GM23338 (cell line): ENCODE data around the gene KIF5A. TPM values are rescaled to one million over a fixed set of nuclear protein-coding genes. Genes with fewer than 3 reads are reported as not detected.

Experiments used
- ATAC-seq: fragments of 200-7000 bp; cut with Tn5 transposase; 3 replicates; pipeline ENCODE4 v1.9.1; 2020
- DNase-seq: peaks from one replicate; pipeline ENCODE4 v3.0.0-alpha.2; 2015; ENCODE audit warnings: low spot score
- H2AFZ ChIP-seq: fragments of 200-600 bp; sonication (generic); 2 replicates; pipeline ENCODE4 v1.8.0; 2016; ENCODE audit warnings: antibody characterized with exemption, mild to moderate bottlenecking, moderate library complexity
- H3F3A ChIP-seq: fragments of 200-600 bp; sonication (generic); replicated peaks from 2 replicates; pipeline ENCODE4 v1.8.0; 2017; ENCODE audit warnings: antibody characterized with exemption, mixed run types, low read depth
- H3K27ac ChIP-seq: fragments of 200-600 bp; sonication (generic); 2 replicates; pipeline ENCODE4 v1.6.1; 2016; ENCODE audit warnings: low read depth
- H3K27me3 ChIP-seq: fragments of 200-600 bp; sonication (generic); 2 replicates; pipeline ENCODE4 v1.8.0; 2016; ENCODE audit warnings: mild to moderate bottlenecking, mixed run types, moderate library complexity; ENCODE audit not compliant: insufficient read depth
- H3K36me3 ChIP-seq: fragments of 200-600 bp; sonication (generic); 2 replicates; pipeline ENCODE4 v1.8.0; 2016; ENCODE audit warnings: mild to moderate bottlenecking; ENCODE audit not compliant: insufficient read depth
- H3K4me1 ChIP-seq: fragments of 200-600 bp; sonication (generic); 2 replicates; pipeline ENCODE4 v1.8.0; 2016; ENCODE audit warnings: mild to moderate bottlenecking, moderate library complexity; ENCODE audit not compliant: insufficient read depth
- H3K4me2 ChIP-seq: fragments of 200-600 bp; sonication (generic); 2 replicates; pipeline ENCODE4 v1.7.1; 2017; ENCODE audit warnings: mixed run types
- H3K4me3 ChIP-seq: fragments of 200-600 bp; sonication (generic); 2 replicates; pipeline ENCODE4 v1.6.1; 2016; ENCODE audit warnings: mixed run types
- H3K79me2 ChIP-seq: fragments of 200-600 bp; sonication (generic); replicated peaks from 2 replicates; pipeline ENCODE4 v1.8.0; 2017; ENCODE audit warnings: mild to moderate bottlenecking; ENCODE audit not compliant: insufficient read depth
- H3K9me2 ChIP-seq: fragments of 200-600 bp; sonication (generic); 2 replicates; pipeline ENCODE4 v1.8.0; 2017; ENCODE audit not compliant: insufficient read depth
- H4K20me1 ChIP-seq: fragments of 200-600 bp; sonication (generic); replicated peaks from 2 replicates; pipeline ENCODE4 v1.8.0; 2017; ENCODE audit warnings: mild to moderate bottlenecking; ENCODE audit not compliant: insufficient read depth
- H3K27ac Mint-ChIP-seq: 2 replicates; pipeline ENCODE4 v1.8.0; 2020; ENCODE audit warnings: inconsistent platforms, mild to moderate bottlenecking, moderate library complexity, mixed read lengths
- H3K27me3 Mint-ChIP-seq: 3 replicates; pipeline ENCODE4 v1.8.0; 2022; ENCODE audit warnings: low read depth, mild to moderate bottlenecking, moderate library complexity, mixed read lengths, inconsistent platforms; ENCODE audit not compliant: insufficient read depth, poor library complexity
- H3K36me3 Mint-ChIP-seq: 3 replicates; pipeline ENCODE4 v1.8.0; 2021; ENCODE audit warnings: low read depth, mild to moderate bottlenecking, inconsistent platforms, moderate library complexity, mixed read lengths
- H3K4me1 Mint-ChIP-seq: 3 replicates; pipeline ENCODE4 v1.8.0; 2020; ENCODE audit warnings: mild to moderate bottlenecking, inconsistent platforms, mixed read lengths
- H3K4me3 Mint-ChIP-seq: 3 replicates; pipeline ENCODE4 v1.8.0; 2021; ENCODE audit warnings: moderate library complexity, mild to moderate bottlenecking, inconsistent platforms, mixed read lengths
- H3K9me3 Mint-ChIP-seq: 3 replicates; pipeline ENCODE4 v1.8.0; 2020; ENCODE audit warnings: moderate library complexity, mild to moderate bottlenecking, inconsistent platforms, mixed read lengths
- EZH2 ChIP-seq: fragments of 200-600 bp; sonication (generic); IDR thresholded peaks from one replicate; pipeline ENCODE4 v1.8.0; 2017; ENCODE audit warnings: antibody characterized with exemption, mild to moderate bottlenecking, low read depth; ENCODE audit not compliant: unreplicated experiment
- JUNB ChIP-seq: IDR thresholded peaks from one replicate; pipeline ENCODE4 v1.6.1; 2016; ENCODE audit warnings: antibody characterized with exemption; ENCODE audit not compliant: unreplicated experiment
- NANOG ChIP-seq: IDR thresholded peaks from 2 replicates; pipeline ENCODE4 v1.6.1; 2016; ENCODE audit warnings: antibody characterized with exemption, borderline replicate concordance
- STAT1 ChIP-seq: IDR thresholded peaks from one replicate; pipeline ENCODE4 v1.6.1; 2016; ENCODE audit warnings: antibody characterized with exemption; ENCODE audit not compliant: unreplicated experiment
- ZNF114 ChIP-seq: fragments of 250-450 bp; sonication (Bioruptor Pico); IDR thresholded peaks from 2 replicates; pipeline ENCODE4 v1.5.0; 2020; ENCODE audit warnings: mild to moderate bottlenecking, moderate library complexity
- ZNF331 ChIP-seq: fragments of 250-450 bp; sonication (Bioruptor Pico); IDR thresholded peaks from 2 replicates; pipeline ENCODE4 v1.5.0; 2020; ENCODE audit warnings: low read depth, mild to moderate bottlenecking, moderate library complexity
- polyA plus RNA-seq: library from polyadenylated mRNA; unstranded; fragments of >200 nt; fragmentation: Nextera tagmentation; extraction: Ambion mirVana; gene quantifications from 2 replicates; pipeline ENCODE4 v1.2.1, GENCODE V29; 2016
- total RNA-seq: library from RNA; depleted of rRNA; stranded (reverse); fragments of >200 nt; shearing (Covaris generic); gene quantifications from 2 replicates; pipeline ENCODE4 v1.2.3, GENCODE V29; 2014
- TF ChIP-seq, protein P1 (sequence below): IDR thresholded peaks from 2 replicates; pipeline ENCODE4 v1.6.1; 2016; ENCODE audit warnings: antibody characterized with exemption
- TF ChIP-seq, protein P2 (sequence below): IDR thresholded peaks from one replicate; pipeline ENCODE4 v1.6.1; 2018; ENCODE audit warnings: antibody characterized with exemption; ENCODE audit not compliant: unreplicated experiment
- TF ChIP-seq, protein P3 (sequence below), 2 experiments: fragments of 200-600 bp in 1 of 2; sonication (generic) in 1 of 2; conservative IDR thresholded peaks; 2 replicates each; pipeline versions ENCODE4 v1.5.1 to v1.6.1; 2016 to 2017; ENCODE audit warnings: antibody characterized with exemption in 2 of 2, low read depth in 2 of 2, mild to moderate bottlenecking in 2 of 2, moderate library complexity in 1 of 2
- TF ChIP-seq, protein P4 (sequence below): fragments of 250-450 bp; sonication (Bioruptor Pico); IDR thresholded peaks from 2 replicates; pipeline ENCODE4 v1.5.0; 2020; ENCODE audit warnings: mild to moderate bottlenecking, moderate library complexity

Gene KIF5A
- total and polyA plus RNA-seq, 2 experiments from 2014 or later, result 11.1 to 21.3 TPM

- TF ChIP-seq, protein P1, sequence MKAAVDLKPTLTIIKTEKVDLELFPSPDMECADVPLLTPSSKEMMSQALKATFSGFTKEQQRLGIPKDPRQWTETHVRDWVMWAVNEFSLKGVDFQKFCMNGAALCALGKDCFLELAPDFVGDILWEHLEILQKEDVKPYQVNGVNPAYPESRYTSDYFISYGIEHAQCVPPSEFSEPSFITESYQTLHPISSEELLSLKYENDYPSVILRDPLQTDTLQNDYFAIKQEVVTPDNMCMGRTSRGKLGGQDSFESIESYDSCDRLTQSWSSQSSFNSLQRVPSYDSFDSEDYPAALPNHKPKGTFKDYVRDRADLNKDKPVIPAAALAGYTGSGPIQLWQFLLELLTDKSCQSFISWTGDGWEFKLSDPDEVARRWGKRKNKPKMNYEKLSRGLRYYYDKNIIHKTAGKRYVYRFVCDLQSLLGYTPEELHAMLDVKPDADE, result no peak
- no peak for TF ChIP-seq ZNF114 (CRISPR knock-in tag)
Observed at GRCh38 chr12:57530396-57531142, 19.3 kb upstream of the KIF5A start (continued).

- no peak overlapping the region for H3K27ac Mint-ChIP-seq
- Histone ChIP-seq H3K27ac (no peak overlapping the region), H3K79me2 (no peaks in the 10 kb centered on the region), H4K20me1 (peaks cover 5% of the 10 kb centered on the region), H3K4me1 (no peaks in the 10 kb centered on the region), H3K9me2 (no peaks in the 10 kb centered on the region), H3K4me2 (no peak overlapping the region), H3K36me3 (peaks cover 20% of the 10 kb centered on the region), H3F3A (0 out of 2 replicates have a peak, but pooled peaks cover 12% of the 10 kb centered on the region), H2AFZ (no peak overlapping the region), H3K27me3 (no peaks in the 10 kb centered on the region), H3K4me3 (no peak overlapping the region)
- DNase-seq, result no peak
- peaks cover 20% of the 10 kb centered on the region for H3K4me1 Mint-ChIP-seq
- H3K27me3 Mint-ChIP-seq, result peaks cover 8% of the 10 kb centered on the region
- ATAC-seq, result no peak
- no peak overlapping the region for H3K4me3 Mint-ChIP-seq
- H3K36me3 Mint-ChIP-seq, result peaks cover 70% of the 10 kb centered on the region
- H3K9me3 Mint-ChIP-seq, result no peaks in the 10 kb centered on the region
- TF ChIP-seq STAT1, result no peak
- TF ChIP-seq, protein P2, sequence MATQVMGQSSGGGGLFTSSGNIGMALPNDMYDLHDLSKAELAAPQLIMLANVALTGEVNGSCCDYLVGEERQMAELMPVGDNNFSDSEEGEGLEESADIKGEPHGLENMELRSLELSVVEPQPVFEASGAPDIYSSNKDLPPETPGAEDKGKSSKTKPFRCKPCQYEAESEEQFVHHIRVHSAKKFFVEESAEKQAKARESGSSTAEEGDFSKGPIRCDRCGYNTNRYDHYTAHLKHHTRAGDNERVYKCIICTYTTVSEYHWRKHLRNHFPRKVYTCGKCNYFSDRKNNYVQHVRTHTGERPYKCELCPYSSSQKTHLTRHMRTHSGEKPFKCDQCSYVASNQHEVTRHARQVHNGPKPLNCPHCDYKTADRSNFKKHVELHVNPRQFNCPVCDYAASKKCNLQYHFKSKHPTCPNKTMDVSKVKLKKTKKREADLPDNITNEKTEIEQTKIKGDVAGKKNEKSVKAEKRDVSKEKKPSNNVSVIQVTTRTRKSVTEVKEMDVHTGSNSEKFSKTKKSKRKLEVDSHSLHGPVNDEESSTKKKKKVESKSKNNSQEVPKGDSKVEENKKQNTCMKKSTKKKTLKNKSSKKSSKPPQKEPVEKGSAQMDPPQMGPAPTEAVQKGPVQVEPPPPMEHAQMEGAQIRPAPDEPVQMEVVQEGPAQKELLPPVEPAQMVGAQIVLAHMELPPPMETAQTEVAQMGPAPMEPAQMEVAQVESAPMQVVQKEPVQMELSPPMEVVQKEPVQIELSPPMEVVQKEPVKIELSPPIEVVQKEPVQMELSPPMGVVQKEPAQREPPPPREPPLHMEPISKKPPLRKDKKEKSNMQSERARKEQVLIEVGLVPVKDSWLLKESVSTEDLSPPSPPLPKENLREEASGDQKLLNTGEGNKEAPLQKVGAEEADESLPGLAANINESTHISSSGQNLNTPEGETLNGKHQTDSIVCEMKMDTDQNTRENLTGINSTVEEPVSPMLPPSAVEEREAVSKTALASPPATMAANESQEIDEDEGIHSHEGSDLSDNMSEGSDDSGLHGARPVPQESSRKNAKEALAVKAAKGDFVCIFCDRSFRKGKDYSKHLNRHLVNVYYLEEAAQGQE, result no peak
- no peak for TF ChIP-seq ZNF331 (CRISPR knock-in tag)
- TF ChIP-seq ZNF114 (CRISPR knock-in tag), result no peak
- TF ChIP-seq NANOG, result no peak
- TF ChIP-seq JUNB, result no peak
- TF ChIP-seq, protein P3, sequence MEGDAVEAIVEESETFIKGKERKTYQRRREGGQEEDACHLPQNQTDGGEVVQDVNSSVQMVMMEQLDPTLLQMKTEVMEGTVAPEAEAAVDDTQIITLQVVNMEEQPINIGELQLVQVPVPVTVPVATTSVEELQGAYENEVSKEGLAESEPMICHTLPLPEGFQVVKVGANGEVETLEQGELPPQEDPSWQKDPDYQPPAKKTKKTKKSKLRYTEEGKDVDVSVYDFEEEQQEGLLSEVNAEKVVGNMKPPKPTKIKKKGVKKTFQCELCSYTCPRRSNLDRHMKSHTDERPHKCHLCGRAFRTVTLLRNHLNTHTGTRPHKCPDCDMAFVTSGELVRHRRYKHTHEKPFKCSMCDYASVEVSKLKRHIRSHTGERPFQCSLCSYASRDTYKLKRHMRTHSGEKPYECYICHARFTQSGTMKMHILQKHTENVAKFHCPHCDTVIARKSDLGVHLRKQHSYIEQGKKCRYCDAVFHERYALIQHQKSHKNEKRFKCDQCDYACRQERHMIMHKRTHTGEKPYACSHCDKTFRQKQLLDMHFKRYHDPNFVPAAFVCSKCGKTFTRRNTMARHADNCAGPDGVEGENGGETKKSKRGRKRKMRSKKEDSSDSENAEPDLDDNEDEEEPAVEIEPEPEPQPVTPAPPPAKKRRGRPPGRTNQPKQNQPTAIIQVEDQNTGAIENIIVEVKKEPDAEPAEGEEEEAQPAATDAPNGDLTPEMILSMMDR (conservative IDR thresholded peaks at IDR 0.05; ENCODE audit: low read depth in 2 of 2), result no peak
- TF ChIP-seq, protein P1, result no peak
- TF ChIP-seq, protein P4, sequence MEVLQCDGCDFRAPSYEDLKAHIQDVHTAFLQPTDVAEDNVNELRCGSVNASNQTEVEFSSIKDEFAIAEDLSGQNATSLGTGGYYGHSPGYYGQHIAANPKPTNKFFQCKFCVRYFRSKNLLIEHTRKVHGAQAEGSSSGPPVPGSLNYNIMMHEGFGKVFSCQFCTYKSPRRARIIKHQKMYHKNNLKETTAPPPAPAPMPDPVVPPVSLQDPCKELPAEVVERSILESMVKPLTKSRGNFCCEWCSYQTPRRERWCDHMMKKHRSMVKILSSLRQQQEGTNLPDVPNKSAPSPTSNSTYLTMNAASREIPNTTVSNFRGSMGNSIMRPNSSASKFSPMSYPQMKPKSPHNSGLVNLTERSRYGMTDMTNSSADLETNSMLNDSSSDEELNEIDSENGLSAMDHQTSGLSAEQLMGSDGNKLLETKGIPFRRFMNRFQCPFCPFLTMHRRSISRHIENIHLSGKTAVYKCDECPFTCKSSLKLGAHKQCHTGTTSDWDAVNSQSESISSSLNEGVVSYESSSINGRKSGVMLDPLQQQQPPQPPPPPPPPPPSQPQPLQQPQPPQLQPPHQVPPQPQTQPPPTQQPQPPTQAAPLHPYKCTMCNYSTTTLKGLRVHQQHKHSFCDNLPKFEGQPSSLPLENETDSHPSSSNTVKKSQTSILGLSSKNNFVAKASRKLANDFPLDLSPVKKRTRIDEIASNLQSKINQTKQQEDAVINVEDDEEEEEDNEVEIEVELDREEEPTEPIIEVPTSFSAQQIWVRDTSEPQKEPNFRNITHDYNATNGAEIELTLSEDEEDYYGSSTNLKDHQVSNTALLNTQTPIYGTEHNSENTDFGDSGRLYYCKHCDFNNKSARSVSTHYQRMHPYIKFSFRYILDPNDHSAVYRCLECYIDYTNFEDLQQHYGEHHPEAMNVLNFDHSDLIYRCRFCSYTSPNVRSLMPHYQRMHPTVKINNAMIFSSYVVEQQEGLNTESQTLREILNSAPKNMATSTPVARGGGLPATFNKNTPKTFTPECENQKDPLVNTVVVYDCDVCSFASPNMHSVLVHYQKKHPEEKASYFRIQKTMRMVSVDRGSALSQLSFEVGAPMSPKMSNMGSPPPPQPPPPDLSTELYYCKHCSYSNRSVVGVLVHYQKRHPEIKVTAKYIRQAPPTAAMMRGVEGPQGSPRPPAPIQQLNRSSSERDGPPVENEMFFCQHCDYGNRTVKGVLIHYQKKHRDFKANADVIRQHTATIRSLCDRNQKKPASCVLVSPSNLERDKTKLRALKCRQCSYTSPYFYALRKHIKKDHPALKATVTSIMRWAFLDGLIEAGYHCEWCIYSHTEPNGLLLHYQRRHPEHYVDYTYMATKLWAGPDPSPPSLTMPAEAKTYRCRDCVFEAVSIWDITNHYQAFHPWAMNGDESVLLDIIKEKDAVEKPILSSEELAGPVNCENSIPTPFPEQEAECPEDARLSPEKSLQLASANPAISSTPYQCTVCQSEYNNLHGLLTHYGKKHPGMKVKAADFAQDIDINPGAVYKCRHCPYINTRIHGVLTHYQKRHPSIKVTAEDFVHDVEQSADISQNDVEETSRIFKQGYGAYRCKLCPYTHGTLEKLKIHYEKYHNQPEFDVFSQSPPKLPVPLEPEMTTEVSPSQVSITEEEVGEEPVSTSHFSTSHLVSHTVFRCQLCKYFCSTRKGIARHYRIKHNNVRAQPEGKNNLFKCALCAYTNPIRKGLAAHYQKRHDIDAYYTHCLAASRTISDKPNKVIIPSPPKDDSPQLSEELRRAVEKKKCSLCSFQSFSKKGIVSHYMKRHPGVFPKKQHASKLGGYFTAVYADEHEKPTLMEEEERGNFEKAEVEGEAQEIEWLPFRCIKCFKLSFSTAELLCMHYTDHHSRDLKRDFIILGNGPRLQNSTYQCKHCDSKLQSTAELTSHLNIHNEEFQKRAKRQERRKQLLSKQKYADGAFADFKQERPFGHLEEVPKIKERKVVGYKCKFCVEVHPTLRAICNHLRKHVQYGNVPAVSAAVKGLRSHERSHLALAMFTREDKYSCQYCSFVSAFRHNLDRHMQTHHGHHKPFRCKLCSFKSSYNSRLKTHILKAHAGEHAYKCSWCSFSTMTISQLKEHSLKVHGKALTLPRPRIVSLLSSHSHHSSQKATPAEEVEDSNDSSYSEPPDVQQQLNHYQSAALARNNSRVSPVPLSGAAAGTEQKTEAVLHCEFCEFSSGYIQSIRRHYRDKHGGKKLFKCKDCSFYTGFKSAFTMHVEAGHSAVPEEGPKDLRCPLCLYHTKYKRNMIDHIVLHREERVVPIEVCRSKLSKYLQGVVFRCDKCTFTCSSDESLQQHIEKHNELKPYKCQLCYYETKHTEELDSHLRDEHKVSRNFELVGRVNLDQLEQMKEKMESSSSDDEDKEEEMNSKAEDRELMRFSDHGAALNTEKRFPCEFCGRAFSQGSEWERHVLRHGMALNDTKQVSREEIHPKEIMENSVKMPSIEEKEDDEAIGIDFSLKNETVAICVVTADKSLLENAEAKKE (CRISPR knock-in tag), result no peak
- no peak for TF ChIP-seq EZH2
Observed at GRCh38 chr12:57531836-57532235, 18.0 kb upstream of the KIF5A start.
